Measurements from ENCODE around the gene ABCC5.

GRCh38 chr3:183896610-183897009 is 121.1 kb downstream of the ABCC5 start:
- TF ChIP-seq POLR2A (IDR thresholded peaks at IDR 0.05; ENCODE audit: low read length) = no peak
- TF ChIP-seq GATA1 (IDR thresholded peaks at IDR 0.05; ENCODE audit: low read depth, low read length) = no peak
